ENCODE data around the gene IFNGR2. TPM values are rescaled to one million over a fixed set of nuclear protein-coding genes. Genes with fewer than 3 reads are reported as not detected.

The IFNGR2 gene
- total RNA-seq (2012; rRNA removed) (52.8 and 66.0 TPM in 2 replicates), polyA plus RNA-seq (2012; rRNA removed) (64.9 and 73.8 TPM in 2 replicates), Bru-seq, nascent RNA (percentile 78 among the genes with signal in this experiment), BruChase-seq, experiment 1, labeled RNA remaining after a 6-hour chase (percentile 82 among the genes with signal in this experiment), BruChase-seq, experiment 2, labeled RNA remaining after a 2-hour chase (percentile 69 among the genes with signal in this experiment)
- polyA plus RNA-seq (2012; cell fraction: cytosol; rRNA removed): 27.8 and 55.9 TPM in 2 replicates
- 18.8 and 32.0 TPM in 2 replicates for polyA plus RNA-seq (2012; cell fraction: nucleus; rRNA removed; ENCODE audit: low replicate concordance)
- long read RNA-seq, transcript IFNGR2-201 (7 exons, 2,221 nt): major isoform, 143 of 163 reads
- long read RNA-seq, partial matches to known transcripts: 8 of 163 reads
- long read RNA-seq, other reads (novel, unspliced or antisense): 8 of 163 reads

GRCh38 chr21:33403128-33403785, at the start of gene IFNGR2:
IFNGR2 (plus strand) TSS chr21:33403413; CDS start chr21:33403544, 131 bp downstream.
- H3K4me1 ChIP-seq (ENCODE audit: control insufficient read depth, insufficient read depth, low read length): peaks cover 7% of the 10 kb centered on the region
- H3K4me3 ChIP-seq (ENCODE audit: insufficient read depth, low read depth, low read length): peak within 1 kb of the TSS; percentile 79
- peak within 1 kb of the TSS; percentile 93 for H3K23ac ChIP-seq (ENCODE audit: low read depth, low read length)
- no peak for TF ChIP-seq FOS (IDR thresholded peaks at IDR 0.05; ENCODE audit: low read depth, low read length)
- no peak for TF ChIP-seq MXI1 (IDR thresholded peaks at IDR 0.05; ENCODE audit: borderline replicate concordance, low read depth, low read length)
- TF ChIP-seq CHD1 (IDR thresholded peaks at IDR 0.05; ENCODE audit: low read depth, low read length): no peak
- TF ChIP-seq ELK1 (IDR thresholded peaks at IDR 0.05; ENCODE audit: borderline replicate concordance, low read depth, low read length): no peak
- no peak for TF ChIP-seq RFX5 (IDR thresholded peaks at IDR 0.05; ENCODE audit: low read depth, low read length)
- no peak for TF ChIP-seq CEBPB (IDR thresholded peaks at IDR 0.05; ENCODE audit: low read depth, low read length)
- TF ChIP-seq CTCF (conservative IDR thresholded peaks at IDR 0.05; ENCODE audit: low read depth, low read length): no peak
- TF ChIP-seq MAZ (IDR thresholded peaks at IDR 0.05; ENCODE audit: borderline replicate concordance, low read depth, low read length): no peak; the same call in 1 of the 2 replicates
- H2AK5ac ChIP-seq (ENCODE audit: low read depth, low read length): peak within 1 kb of the TSS; percentile 98
- peak within 1 kb of the TSS; percentile 93 for H3K14ac ChIP-seq (replicated peaks; ENCODE audit: low read depth, low read length)
- H2BK5ac ChIP-seq (ENCODE audit: low read depth, low read length, poor library complexity, severe bottlenecking): peak within 1 kb of the TSS; percentile 75
- H4K20me1 ChIP-seq (ENCODE audit: insufficient read depth, low read length): peaks cover 38% of the 10 kb centered on the region
- peak within 1 kb of the TSS; percentile 55 for H3K56ac ChIP-seq (ENCODE audit: extremely low read depth, insufficient read depth, low read length)
- peak within 1 kb of the TSS; percentile 62 for H4K91ac ChIP-seq (ENCODE audit: insufficient read depth, low read depth, low read length)
- peaks cover 7% of the 10 kb centered on the region for H3K9me1 ChIP-seq (ENCODE audit: insufficient read depth, low read length)
- H2AK9ac ChIP-seq (replicated peaks; ENCODE audit: low read depth, low read length, poor library complexity): peak within 1 kb of the TSS; percentile 97
- POLR2A ChIA-PET (ENCODE audit: unreplicated experiment): interaction anchor here (0.6 kb wide), 1 partner anchor 281 kb away, joined by 4 read pairs; no protein-coding TSS in a partner anchor
- H3K36me3 ChIP-seq (ENCODE audit: control insufficient read depth, insufficient read depth, low read length): peaks cover 4% of the 10 kb centered on the region; the same call in 1 of the 2 replicates
- BruUV-seq (replicated peaks): no TSS peak
- H3K4ac ChIP-seq (ENCODE audit: low read depth, low read length): peak within 1 kb of the TSS; percentile 82
- peak within 1 kb of the TSS; percentile 87 for H3K9ac ChIP-seq (ENCODE audit: low read depth, low read length)
- peak within 1 kb of the TSS; percentile 66 for H4K5ac ChIP-seq (ENCODE audit: low read depth, low read length)
- 1% methylated on average over 29 of the region's 89 CpGs; no CpG with 5 or more reads in 1 of the 2 experiments for WGBS, 2 experiments (ENCODE audit: extremely low coverage in 2 of 2, insufficient read length in 1 of 2)
- ATAC-seq (ENCODE audit: low read depth) (peak; percentile 72), DNase-seq (no peak)
- no peaks in the 10 kb centered on the region for H3K9me3 ChIP-seq (ENCODE audit: control insufficient read depth, insufficient read depth, low read length)
- H2BK120ac ChIP-seq (ENCODE audit: low read depth, low read length): peak within 1 kb of the TSS; percentile 73
- peak within 1 kb of the TSS; percentile 62; the same call in 1 of the 2 replicates for H2BK20ac ChIP-seq (ENCODE audit: low read depth, low read length)
- H4K8ac ChIP-seq (ENCODE audit: low read depth in 2 of 2, low read length in 2 of 2): peak within 1 kb of the TSS; percentile 46 to 75; a peak in 3 of 4 replicates
- dilution Hi-C loops (cut with HindIII; ENCODE audit: low sequenced_read_pairs, unreplicated experiment): no loop called here
- H3K79me1 ChIP-seq (ENCODE audit: low read depth in 1 of 2, low read length in 2 of 2): peaks cover 9 to 38% of the 10 kb centered on the region in 2 experiments
- H2BK15ac ChIP-seq (ENCODE audit: low read depth, low read length): peak within 1 kb of the TSS; percentile 50; the same call in 2 of the 3 replicates
- H3K27me3 ChIP-seq (ENCODE audit: control insufficient read depth, insufficient read depth, low read length): no peaks in the 10 kb centered on the region
- in situ Hi-C loops (cut with MboI; ENCODE audit: low sequenced_read_pairs): no loop called here
- H3K4me2 ChIP-seq (ENCODE audit: low read depth, low read length): peak within 1 kb of the TSS; percentile 85
- CTCF ChIA-PET: no interaction called here
- H3K18ac ChIP-seq (ENCODE audit: low read depth, low read length): peak within 1 kb of the TSS; percentile 14; the same call in 1 of the 2 replicates
- H3K27ac ChIP-seq (ENCODE audit: insufficient read depth, low read length): peak within 1 kb of the TSS; percentile 78
- peak within 1 kb of the TSS; percentile 91 for H2AFZ ChIP-seq (replicated peaks; ENCODE audit: low read length, poor library complexity)
- intact Hi-C loops (cut with micrococcal nuclease): loop anchor here (10.0 kb wide), 1 partner anchor 58 kb away; no protein-coding TSS in a partner anchor
